K562 (cell line): Measurements from ENCODE around the gene ISG20L2. TPM values are rescaled to one million over a fixed set of nuclear protein-coding genes. Genes with fewer than 3 reads are reported as not detected.

Source experiments
- BRCA1 ChIP-seq, 2 experiments: fragments of 450-650 bp in 1 of 2; sonication (generic) in 1 of 2; formaldehyde crosslinking in 1 of 2; IDR thresholded peaks; 2 replicates each; pipeline versions ENCODE4 v1.5.0 to v1.6.1; 2017 to 2020; ENCODE audit warnings: mild to moderate bottlenecking in 1 of 2, missing genetic modification reagents in 1 of 2
- DPF2 ChIP-seq: fragments of 450-650 bp; IDR thresholded peaks from 2 replicates; pipeline ENCODE4 v1.6.1; 2016
- FIP1L1 ChIP-seq: fragments of 200-400 bp; formaldehyde crosslinking; IDR thresholded peaks from 2 replicates; pipeline ENCODE4 v1.6.1; 2018; ENCODE audit warnings: mild to moderate bottlenecking, low read depth, low read length; ENCODE audit not compliant: poor library complexity, severe bottlenecking
- GATAD2A ChIP-seq: fragments of 450-650 bp; IDR thresholded peaks from 2 replicates; pipeline ENCODE4 v1.6.1; 2017
- HIVEP1 ChIP-seq: fragments of 250-450 bp; sonication (Bioruptor Pico); IDR thresholded peaks from 2 replicates; pipeline ENCODE4 v1.4.0; 2020; ENCODE audit warnings: mild to moderate bottlenecking
- POLR2A ChIP-seq: fragments of 450-650 bp; conservative IDR thresholded peaks from 2 replicates; pipeline ENCODE4 v1.6.1; 2016
- SIN3B ChIP-seq: fragments of 450-650 bp; IDR thresholded peaks from 2 replicates; pipeline ENCODE4 v1.6.1; 2017; ENCODE audit warnings: low read depth, mild to moderate bottlenecking, moderate library complexity
- SMAD4 ChIP-seq: fragments of 250-450 bp; sonication (Bioruptor Pico); conservative IDR thresholded peaks from 2 replicates; pipeline ENCODE4 v1.8.0; 2021; ENCODE audit warnings: inconsistent platforms, mild to moderate bottlenecking, moderate library complexity
- ZBTB17 ChIP-seq: fragments of 450-650 bp; formaldehyde crosslinking; IDR thresholded peaks from 2 replicates; pipeline ENCODE4 v1.4.0; 2020; ENCODE audit warnings: mild to moderate bottlenecking
- ZNF431 ChIP-seq: sonication (generic); formaldehyde crosslinking; IDR thresholded peaks from 2 replicates; pipeline ENCODE4 v1.8.0; 2022; ENCODE audit warnings: mild to moderate bottlenecking, missing genetic modification reagents
- ZNF766 ChIP-seq: fragments of 200-800 bp; sonication (Bioruptor generic); conservative IDR thresholded peaks from 2 replicates; pipeline ENCODE4 v1.6.1; 2016; ENCODE audit warnings: missing genetic modification characterization, missing compliant biosample characterization
- ZNF778 ChIP-seq: fragments of 450-650 bp; formaldehyde crosslinking; IDR thresholded peaks from 2 replicates; pipeline ENCODE4 v1.4.0; 2020; ENCODE audit warnings: mild to moderate bottlenecking, moderate library complexity
- polyA plus RNA-seq, 8 experiments: library from polyadenylated mRNA; depleted of rRNA in 4 of 8; stranded (reverse) in 5 of 8; unstranded in 3 of 8; fragments of >200 nt; fragmentation: Nextera tagmentation in 2 of 8; fragmentation: Illumina TruSeq in 1 of 8; extraction: Ambion mirVana in 2 of 8; extraction: Trizol in 1 of 8; gene quantifications; 2 replicates each; pipeline versions ENCODE4 v1.2.1 to v1.2.3, GENCODE V29; 2011 to 2014; ENCODE audit warnings: inconsistent platforms in 1 of 8, missing spikeins in 1 of 8
- total RNA-seq, 7 experiments: library from RNA; depleted of rRNA in 6 of 7; stranded (reverse); fragments of >200 nt in 6 of 7; fragmentation: Illumina TruSeq in 2 of 7; extraction: Trizol in 2 of 7; gene quantifications; 2 replicates each; pipeline versions ENCODE4 v1.2.1 to v1.2.3, GENCODE V29; 2011 to 2021; ENCODE audit warnings: low replicate concordance in 1 of 7
- TF ChIP-seq, protein P1 (sequence below): fragments of 250-450 bp; sonication (Bioruptor Pico); IDR thresholded peaks from 2 replicates; pipeline ENCODE4 v1.8.0; 2021; ENCODE audit warnings: moderate library complexity, mild to moderate bottlenecking, inconsistent platforms
- TF ChIP-seq, protein P2 (sequence below): fragments of 450-650 bp; IDR thresholded peaks from 2 replicates; pipeline ENCODE4 v1.6.1; 2017; ENCODE audit warnings: mild to moderate bottlenecking, moderate library complexity
- TF ChIP-seq, protein P3 (sequence below): fragments of 200-800 bp; sonication (Bioruptor generic); IDR thresholded peaks from 2 replicates; pipeline ENCODE4 v1.6.1; 2016; ENCODE audit warnings: missing genetic modification characterization, missing compliant biosample characterization
- TF ChIP-seq, protein P4 (sequence below): fragments of 250-450 bp; sonication (Bioruptor Pico); IDR thresholded peaks from 2 replicates; pipeline ENCODE4 v1.4.0; 2020; ENCODE audit warnings: mild to moderate bottlenecking
- TF ChIP-seq, protein P5 (sequence below), 2 experiments: fragments of 250-450 bp in 1 of 2; fragments of 450-650 bp in 1 of 2; sonication (Bioruptor Pico) in 1 of 2; IDR thresholded peaks; 2 replicates each; pipeline versions ENCODE4 v1.6.1 to v1.8.0; 2016 to 2021; ENCODE audit warnings: mild to moderate bottlenecking in 2 of 2, moderate library complexity in 2 of 2, missing compliant biosample characterization in 1 of 2, missing genetic modification characterization in 1 of 2
- TF ChIP-seq, protein P6 (sequence below): sonication (generic); formaldehyde crosslinking; IDR thresholded peaks from 2 replicates; pipeline ENCODE4 v1.5.0; 2020; ENCODE audit warnings: missing genetic modification reagents

The ISG20L2 gene
- total and polyA plus RNA-seq, 9 of the 15 experiments (the other 6 are each of a cell fraction or from before 2014, with no cell fraction given), result 21.3 to 130 (median 50.3) TPM

DNA sequence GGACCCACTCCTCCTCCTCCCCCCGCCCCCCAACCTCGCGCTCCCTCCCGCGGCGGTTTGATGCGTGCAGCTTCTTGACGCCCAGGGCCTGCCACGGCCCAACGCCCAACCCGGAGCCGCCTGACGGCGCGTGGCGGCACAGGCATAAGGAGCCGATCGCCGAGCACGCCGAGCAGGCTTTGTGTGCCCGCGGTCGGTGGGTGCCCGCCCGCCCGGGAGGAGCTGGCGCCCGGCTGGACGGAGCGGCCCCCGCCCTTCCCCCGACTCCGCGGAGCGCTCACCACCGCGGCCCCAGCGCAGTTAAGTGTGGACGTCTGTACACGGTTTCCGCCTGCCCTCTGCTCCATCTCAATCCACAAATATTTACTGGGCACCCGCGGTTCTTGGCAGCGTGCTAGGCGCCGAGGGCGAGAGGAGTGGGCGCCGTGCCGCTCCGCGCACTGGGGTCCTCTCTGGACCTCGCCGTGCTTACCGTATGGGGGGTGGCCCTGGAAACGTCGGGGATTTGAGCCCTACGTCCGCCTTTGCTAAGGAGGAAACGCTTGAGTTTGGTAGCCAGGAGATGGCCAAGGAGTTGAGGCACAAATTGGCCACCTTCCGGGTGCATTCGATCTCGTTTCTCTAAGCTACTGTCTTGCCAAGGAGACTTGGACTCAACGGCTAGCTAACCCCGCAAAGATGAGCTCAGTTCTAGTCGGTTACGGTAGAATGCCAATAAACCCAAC, 23.4 kb upstream of the ISG20L2 start (continued):
- TF ChIP-seq ZNF778 (CRISPR knock-in tag) (no peak), ZNF431 (CRISPR knock-in tag) (no peak), FIP1L1 (peak; percentile 12), SIN3B (0 out of 2 replicates have a peak, but pooled peaks have one; percentile 37), GATAD2A (no peak), DPF2 (no peak), HIVEP1 (CRISPR knock-in tag) (no peak), BRCA1 (IDR thresholded peaks at IDR 0.05) (no peak), BRCA1 (CRISPR knock-in tag; IDR thresholded peaks at IDR 0.05) (no peak), POLR2A (peak; percentile 64), ZNF766 (CRISPR knock-in tag) (no peak), SMAD4 (CRISPR knock-in tag) (0 out of 2 replicates have a peak, but pooled peaks have one; percentile 18), ZBTB17 (CRISPR knock-in tag) (peak; percentile 100)
- TF ChIP-seq, protein P1, sequence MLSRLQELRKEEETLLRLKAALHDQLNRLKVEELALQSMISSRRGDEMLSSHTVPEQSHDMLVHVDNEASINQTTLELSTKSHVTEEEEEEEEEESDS (CRISPR knock-in tag), result no peak
- TF ChIP-seq, protein P2, sequence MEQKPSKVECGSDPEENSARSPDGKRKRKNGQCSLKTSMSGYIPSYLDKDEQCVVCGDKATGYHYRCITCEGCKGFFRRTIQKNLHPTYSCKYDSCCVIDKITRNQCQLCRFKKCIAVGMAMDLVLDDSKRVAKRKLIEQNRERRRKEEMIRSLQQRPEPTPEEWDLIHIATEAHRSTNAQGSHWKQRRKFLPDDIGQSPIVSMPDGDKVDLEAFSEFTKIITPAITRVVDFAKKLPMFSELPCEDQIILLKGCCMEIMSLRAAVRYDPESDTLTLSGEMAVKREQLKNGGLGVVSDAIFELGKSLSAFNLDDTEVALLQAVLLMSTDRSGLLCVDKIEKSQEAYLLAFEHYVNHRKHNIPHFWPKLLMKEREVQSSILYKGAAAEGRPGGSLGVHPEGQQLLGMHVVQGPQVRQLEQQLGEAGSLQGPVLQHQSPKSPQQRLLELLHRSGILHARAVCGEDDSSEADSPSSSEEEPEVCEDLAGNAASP, result no peak
- TF ChIP-seq, protein P3, sequence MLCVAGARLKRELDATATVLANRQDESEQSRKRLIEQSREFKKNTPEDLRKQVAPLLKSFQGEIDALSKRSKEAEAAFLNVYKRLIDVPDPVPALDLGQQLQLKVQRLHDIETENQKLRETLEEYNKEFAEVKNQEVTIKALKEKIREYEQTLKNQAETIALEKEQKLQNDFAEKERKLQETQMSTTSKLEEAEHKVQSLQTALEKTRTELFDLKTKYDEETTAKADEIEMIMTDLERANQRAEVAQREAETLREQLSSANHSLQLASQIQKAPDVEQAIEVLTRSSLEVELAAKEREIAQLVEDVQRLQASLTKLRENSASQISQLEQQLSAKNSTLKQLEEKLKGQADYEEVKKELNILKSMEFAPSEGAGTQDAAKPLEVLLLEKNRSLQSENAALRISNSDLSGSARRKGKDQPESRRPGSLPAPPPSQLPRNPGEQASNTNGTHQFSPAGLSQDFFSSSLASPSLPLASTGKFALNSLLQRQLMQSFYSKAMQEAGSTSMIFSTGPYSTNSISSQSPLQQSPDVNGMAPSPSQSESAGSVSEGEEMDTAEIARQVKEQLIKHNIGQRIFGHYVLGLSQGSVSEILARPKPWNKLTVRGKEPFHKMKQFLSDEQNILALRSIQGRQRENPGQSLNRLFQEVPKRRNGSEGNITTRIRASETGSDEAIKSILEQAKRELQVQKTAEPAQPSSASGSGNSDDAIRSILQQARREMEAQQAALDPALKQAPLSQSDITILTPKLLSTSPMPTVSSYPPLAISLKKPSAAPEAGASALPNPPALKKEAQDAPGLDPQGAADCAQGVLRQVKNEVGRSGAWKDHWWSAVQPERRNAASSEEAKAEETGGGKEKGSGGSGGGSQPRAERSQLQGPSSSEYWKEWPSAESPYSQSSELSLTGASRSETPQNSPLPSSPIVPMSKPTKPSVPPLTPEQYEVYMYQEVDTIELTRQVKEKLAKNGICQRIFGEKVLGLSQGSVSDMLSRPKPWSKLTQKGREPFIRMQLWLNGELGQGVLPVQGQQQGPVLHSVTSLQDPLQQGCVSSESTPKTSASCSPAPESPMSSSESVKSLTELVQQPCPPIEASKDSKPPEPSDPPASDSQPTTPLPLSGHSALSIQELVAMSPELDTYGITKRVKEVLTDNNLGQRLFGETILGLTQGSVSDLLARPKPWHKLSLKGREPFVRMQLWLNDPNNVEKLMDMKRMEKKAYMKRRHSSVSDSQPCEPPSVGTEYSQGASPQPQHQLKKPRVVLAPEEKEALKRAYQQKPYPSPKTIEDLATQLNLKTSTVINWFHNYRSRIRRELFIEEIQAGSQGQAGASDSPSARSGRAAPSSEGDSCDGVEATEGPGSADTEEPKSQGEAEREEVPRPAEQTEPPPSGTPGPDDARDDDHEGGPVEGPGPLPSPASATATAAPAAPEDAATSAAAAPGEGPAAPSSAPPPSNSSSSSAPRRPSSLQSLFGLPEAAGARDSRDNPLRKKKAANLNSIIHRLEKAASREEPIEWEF (CRISPR knock-in tag), result no peak
- TF ChIP-seq, protein P4, sequence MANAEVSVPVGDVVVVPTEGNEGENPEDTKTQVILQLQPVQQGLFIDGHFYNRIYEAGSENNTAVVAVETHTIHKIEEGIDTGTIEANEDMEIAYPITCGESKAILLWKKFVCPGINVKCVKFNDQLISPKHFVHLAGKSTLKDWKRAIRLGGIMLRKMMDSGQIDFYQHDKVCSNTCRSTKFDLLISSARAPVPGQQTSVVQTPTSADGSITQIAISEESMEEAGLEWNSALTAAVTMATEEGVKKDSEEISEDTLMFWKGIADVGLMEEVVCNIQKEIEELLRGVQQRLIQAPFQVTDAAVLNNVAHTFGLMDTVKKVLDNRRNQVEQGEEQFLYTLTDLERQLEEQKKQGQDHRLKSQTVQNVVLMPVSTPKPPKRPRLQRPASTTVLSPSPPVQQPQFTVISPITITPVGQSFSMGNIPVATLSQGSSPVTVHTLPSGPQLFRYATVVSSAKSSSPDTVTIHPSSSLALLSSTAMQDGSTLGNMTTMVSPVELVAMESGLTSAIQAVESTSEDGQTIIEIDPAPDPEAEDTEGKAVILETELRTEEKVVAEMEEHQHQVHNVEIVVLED (CRISPR knock-in tag), result peak; percentile 72
- TF ChIP-seq, protein P5, sequence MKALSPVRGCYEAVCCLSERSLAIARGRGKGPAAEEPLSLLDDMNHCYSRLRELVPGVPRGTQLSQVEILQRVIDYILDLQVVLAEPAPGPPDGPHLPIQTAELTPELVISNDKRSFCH (CRISPR knock-in tag; IDR thresholded peaks at IDR 0.05), result no peak
- TF ChIP-seq, protein P5 (tag; IDR thresholded peaks at IDR 0.05), result no peak
- TF ChIP-seq, protein P6, sequence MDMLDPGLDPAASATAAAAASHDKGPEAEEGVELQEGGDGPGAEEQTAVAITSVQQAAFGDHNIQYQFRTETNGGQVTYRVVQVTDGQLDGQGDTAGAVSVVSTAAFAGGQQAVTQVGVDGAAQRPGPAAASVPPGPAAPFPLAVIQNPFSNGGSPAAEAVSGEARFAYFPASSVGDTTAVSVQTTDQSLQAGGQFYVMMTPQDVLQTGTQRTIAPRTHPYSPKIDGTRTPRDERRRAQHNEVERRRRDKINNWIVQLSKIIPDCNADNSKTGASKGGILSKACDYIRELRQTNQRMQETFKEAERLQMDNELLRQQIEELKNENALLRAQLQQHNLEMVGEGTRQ (CRISPR knock-in tag), result peak; percentile 75
